K562 (cell line): Measurements from ENCODE around the gene SCPEP1. TPM values are rescaled to one million over a fixed set of nuclear protein-coding genes. Genes with fewer than 3 reads are reported as not detected.

ENCODE experiments used
- CC2D1A ChIP-seq: fragments of 450-650 bp; IDR thresholded peaks from 2 replicates; pipeline ENCODE4 v1.6.1; 2017; ENCODE audit warnings: mild to moderate bottlenecking
- CHD4 ChIP-seq: fragments of 200-600 bp; sonication (generic); IDR thresholded peaks from 3 replicates; pipeline ENCODE4 v1.6.1; 2012; ENCODE audit warnings: low read depth, mild to moderate bottlenecking, mixed read lengths, low read length, inconsistent platforms; ENCODE audit not compliant: insufficient read depth, insufficient replicate concordance, poor library complexity, severe bottlenecking
- CTBP1 ChIP-seq: fragments of 450-650 bp; IDR thresholded peaks from 2 replicates; pipeline ENCODE4 v1.6.1; 2016; ENCODE audit warnings: borderline replicate concordance
- FOXK2 ChIP-seq, 2 experiments: fragments of 450-650 bp; IDR thresholded peaks in 1 of 2; conservative IDR thresholded peaks in 1 of 2; 2 replicates each; pipeline ENCODE4 v1.6.1; 2016; ENCODE audit warnings: low read depth in 2 of 2, mild to moderate bottlenecking in 1 of 2
- KLF10 ChIP-seq: fragments of 250-450 bp; sonication (Bioruptor Pico); IDR thresholded peaks from 2 replicates; pipeline ENCODE4 v1.6.1; 2021; ENCODE audit warnings: matching md5 sums
- KLF13 ChIP-seq: fragments of 450-650 bp; IDR thresholded peaks from 2 replicates; pipeline ENCODE4 v1.6.1; 2016; ENCODE audit warnings: missing genetic modification characterization, low read depth, mild to moderate bottlenecking, missing compliant biosample characterization, moderate library complexity, borderline replicate concordance
- MAZ ChIP-seq, 2 experiments: fragments of 450-650 bp in 1 of 2; sonication (generic) in 1 of 2; formaldehyde crosslinking; IDR thresholded peaks in 1 of 2; conservative IDR thresholded peaks in 1 of 2; 2 replicates each; pipeline versions ENCODE4 v1.4.0 to v1.5.0; 2020; ENCODE audit warnings: mild to moderate bottlenecking in 1 of 2, missing genetic modification reagents in 1 of 2
- POLR2AphosphoS5 ChIP-seq: IDR thresholded peaks from 2 replicates; pipeline ENCODE4 v1.6.1; 2011; ENCODE audit warnings: mild to moderate bottlenecking, low read depth, low read length, moderate library complexity; ENCODE audit not compliant: control insufficient read depth, insufficient read depth
- RFX5 ChIP-seq: IDR thresholded peaks from 2 replicates; pipeline ENCODE4 v1.6.1; 2011; ENCODE audit warnings: low read depth, mild to moderate bottlenecking, improper control_type of control experiment, low read length
- RHOXF2B ChIP-seq: fragments of 250-450 bp; sonication (Bioruptor Pico); conservative IDR thresholded peaks from 2 replicates; pipeline ENCODE4 v1.5.1; 2021
- SMAD2 ChIP-seq: fragments of 150-350 bp; IDR thresholded peaks from 2 replicates; pipeline ENCODE4 v1.6.1; 2014; ENCODE audit warnings: low read depth, mild to moderate bottlenecking, low read length
- SMARCA4 ChIP-seq: fragments of 450-650 bp; IDR thresholded peaks from 2 replicates; pipeline ENCODE4 v1.6.1; 2016
- SREBF2 ChIP-seq: sonication (generic); formaldehyde crosslinking; IDR thresholded peaks from 2 replicates; pipeline ENCODE4 v1.4.0; 2020; ENCODE audit warnings: mild to moderate bottlenecking, missing genetic modification reagents
- TARDBP ChIP-seq: fragments of 450-650 bp; IDR thresholded peaks from 2 replicates; pipeline ENCODE4 v1.6.1; 2016
- TRIM24 ChIP-seq, 2 experiments: fragments of 450-650 bp; IDR thresholded peaks; 2 replicates each; pipeline ENCODE4 v1.6.1; 2016
- ZNF232 ChIP-seq: sonication (generic); formaldehyde crosslinking; IDR thresholded peaks from 2 replicates; pipeline ENCODE4 v1.8.0; 2022; ENCODE audit warnings: mild to moderate bottlenecking, missing genetic modification reagents
- ZNF778 ChIP-seq: fragments of 450-650 bp; formaldehyde crosslinking; IDR thresholded peaks from 2 replicates; pipeline ENCODE4 v1.4.0; 2020; ENCODE audit warnings: mild to moderate bottlenecking, moderate library complexity
- ZNF830 ChIP-seq: fragments of 250-450 bp; sonication (Bioruptor Pico); IDR thresholded peaks from 2 replicates; pipeline ENCODE4 v1.5.0; 2021; ENCODE audit warnings: mild to moderate bottlenecking
- polyA plus RNA-seq, 8 experiments: library from polyadenylated mRNA; depleted of rRNA in 4 of 8; stranded (reverse) in 5 of 8; unstranded in 3 of 8; fragments of >200 nt; fragmentation: Nextera tagmentation in 2 of 8; fragmentation: Illumina TruSeq in 1 of 8; extraction: Ambion mirVana in 2 of 8; extraction: Trizol in 1 of 8; gene quantifications; 2 replicates each; pipeline versions ENCODE4 v1.2.1 to v1.2.3, GENCODE V29; 2011 to 2014; ENCODE audit warnings: inconsistent platforms in 1 of 8, missing spikeins in 1 of 8
- total RNA-seq, 7 experiments: library from RNA; depleted of rRNA in 6 of 7; stranded (reverse); fragments of >200 nt in 6 of 7; fragmentation: Illumina TruSeq in 2 of 7; extraction: Trizol in 2 of 7; gene quantifications; 2 replicates each; pipeline versions ENCODE4 v1.2.1 to v1.2.3, GENCODE V29; 2011 to 2021; ENCODE audit warnings: low replicate concordance in 1 of 7
- TF ChIP-seq, protein P1 (sequence below): sonication (generic); formaldehyde crosslinking; IDR thresholded peaks from 2 replicates; pipeline ENCODE4 v1.8.0; 2022; ENCODE audit warnings: missing genetic modification reagents, mild to moderate bottlenecking, borderline replicate concordance
- TF ChIP-seq, protein P2 (sequence below): sonication (generic); formaldehyde crosslinking; IDR thresholded peaks from 2 replicates; pipeline ENCODE4 v1.5.0; 2020; ENCODE audit warnings: missing genetic modification reagents
- TF ChIP-seq, protein P3 (sequence below), 2 experiments: fragments of 450-650 bp; IDR thresholded peaks; 2 replicates each; pipeline ENCODE4 v1.6.1; 2016
- TF ChIP-seq, protein P4 (sequence below): fragments of 250-450 bp; sonication (Bioruptor Pico); IDR thresholded peaks from 2 replicates; pipeline ENCODE4 v1.8.0; 2022; ENCODE audit warnings: moderate library complexity, mild to moderate bottlenecking, inconsistent platforms
- TF ChIP-seq, protein P5 (sequence below), 2 experiments: fragments of 250-450 bp in 1 of 2; fragments of 450-650 bp in 1 of 2; sonication (Bioruptor Pico) in 1 of 2; IDR thresholded peaks; 2 replicates each; pipeline versions ENCODE4 v1.6.1 to v1.8.0; 2016 to 2021; ENCODE audit warnings: mild to moderate bottlenecking in 2 of 2, moderate library complexity in 2 of 2, missing compliant biosample characterization in 1 of 2, missing genetic modification characterization in 1 of 2

Gene SCPEP1
- total and polyA plus RNA-seq, 9 of the 15 experiments (the other 6 are each of a cell fraction or from before 2014, with no cell fraction given): 5.1 to 14.8 (median 7.2) TPM

DNA sequence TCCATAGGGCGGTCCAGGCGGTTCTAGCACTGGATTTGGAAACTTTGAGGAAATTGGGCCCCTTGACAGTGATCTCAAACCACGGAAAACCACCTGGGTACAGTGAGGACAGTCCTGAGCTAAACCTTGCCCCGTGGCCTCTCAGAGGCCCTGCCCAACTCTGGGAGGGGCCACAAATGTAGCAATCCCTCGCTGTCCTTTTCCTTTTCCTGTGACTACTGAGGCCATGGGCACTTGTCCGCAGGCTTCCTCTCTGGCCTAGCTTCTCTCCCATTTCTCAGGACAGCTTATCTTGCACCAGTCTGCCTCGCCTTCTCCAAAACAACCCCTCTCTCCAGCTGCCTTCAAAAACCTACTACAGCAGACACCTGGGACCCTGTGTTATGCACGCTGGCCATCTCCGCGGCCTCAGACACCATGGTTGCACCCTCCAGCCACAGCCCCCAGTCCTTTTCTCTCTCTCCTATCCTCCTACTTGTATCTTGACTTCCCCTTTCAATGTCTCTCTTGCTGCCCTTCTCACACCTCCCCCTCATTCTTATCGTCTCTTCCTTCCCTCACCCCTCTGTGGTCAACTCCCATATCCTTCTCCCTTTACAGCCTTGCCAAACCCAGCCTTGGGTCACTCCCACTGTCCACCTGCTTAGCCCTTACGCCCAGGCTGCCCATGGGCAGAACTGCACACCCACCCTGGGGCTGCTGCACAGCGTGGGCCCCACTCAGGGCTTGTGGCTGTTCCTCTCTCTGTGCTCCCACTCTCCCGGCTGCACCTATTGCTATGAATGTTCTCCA, 7.6 kb downstream of the SCPEP1 start (continued):
- TF ChIP-seq CHD4 (peak; percentile 32), SMAD2 (no peak), POLR2AphosphoS5 (peak; percentile 42; the same call in 1 of the 2 replicates), MAZ (CRISPR knock-in tag; conservative IDR thresholded peaks at IDR 0.05 in 1 of 2, IDR thresholded peaks at IDR 0.05 in 1 of 2) (peak; percentile 75 to 83; a peak in 3 of 4 replicates), RFX5 (no peak), ZNF778 (no peak), RHOXF2B (CRISPR knock-in tag) (no peak), KLF13 (tag) (no peak), KLF10 (no peak), SMARCA4 (peak; percentile 97), FOXK2 (conservative IDR thresholded peaks at IDR 0.05 in 1 of 2, IDR thresholded peaks at IDR 0.05 in 1 of 2; ENCODE audit: low read depth in 2 of 2) (peak; percentile 59 to 66; a peak in 2 of 4 replicates), CTBP1 (peak; percentile 91), ZNF830 (CRISPR knock-in tag) (no peak), CC2D1A (peak; percentile 35; the same call in 1 of the 2 replicates), ZNF232 (CRISPR knock-in tag) (no peak), TRIM24 (IDR thresholded peaks at IDR 0.05) (peak; percentile 70 to 88), TARDBP (no peak), SREBF2 (CRISPR knock-in tag) (no peak)
- TF ChIP-seq, protein P1, sequence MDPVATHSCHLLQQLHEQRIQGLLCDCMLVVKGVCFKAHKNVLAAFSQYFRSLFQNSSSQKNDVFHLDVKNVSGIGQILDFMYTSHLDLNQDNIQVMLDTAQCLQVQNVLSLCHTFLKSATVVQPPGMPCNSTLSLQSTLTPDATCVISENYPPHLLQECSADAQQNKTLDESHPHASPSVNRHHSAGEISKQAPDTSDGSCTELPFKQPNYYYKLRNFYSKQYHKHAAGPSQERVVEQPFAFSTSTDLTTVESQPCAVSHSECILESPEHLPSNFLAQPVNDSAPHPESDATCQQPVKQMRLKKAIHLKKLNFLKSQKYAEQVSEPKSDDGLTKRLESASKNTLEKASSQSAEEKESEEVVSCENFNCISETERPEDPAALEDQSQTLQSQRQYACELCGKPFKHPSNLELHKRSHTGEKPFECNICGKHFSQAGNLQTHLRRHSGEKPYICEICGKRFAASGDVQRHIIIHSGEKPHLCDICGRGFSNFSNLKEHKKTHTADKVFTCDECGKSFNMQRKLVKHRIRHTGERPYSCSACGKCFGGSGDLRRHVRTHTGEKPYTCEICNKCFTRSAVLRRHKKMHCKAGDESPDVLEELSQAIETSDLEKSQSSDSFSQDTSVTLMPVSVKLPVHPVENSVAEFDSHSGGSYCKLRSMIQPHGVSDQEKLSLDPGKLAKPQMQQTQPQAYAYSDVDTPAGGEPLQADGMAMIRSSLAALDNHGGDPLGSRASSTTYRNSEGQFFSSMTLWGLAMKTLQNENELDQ (CRISPR knock-in tag): no peak
- TF ChIP-seq, protein P2, sequence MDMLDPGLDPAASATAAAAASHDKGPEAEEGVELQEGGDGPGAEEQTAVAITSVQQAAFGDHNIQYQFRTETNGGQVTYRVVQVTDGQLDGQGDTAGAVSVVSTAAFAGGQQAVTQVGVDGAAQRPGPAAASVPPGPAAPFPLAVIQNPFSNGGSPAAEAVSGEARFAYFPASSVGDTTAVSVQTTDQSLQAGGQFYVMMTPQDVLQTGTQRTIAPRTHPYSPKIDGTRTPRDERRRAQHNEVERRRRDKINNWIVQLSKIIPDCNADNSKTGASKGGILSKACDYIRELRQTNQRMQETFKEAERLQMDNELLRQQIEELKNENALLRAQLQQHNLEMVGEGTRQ (CRISPR knock-in tag): no peak
- TF ChIP-seq, protein P3, sequence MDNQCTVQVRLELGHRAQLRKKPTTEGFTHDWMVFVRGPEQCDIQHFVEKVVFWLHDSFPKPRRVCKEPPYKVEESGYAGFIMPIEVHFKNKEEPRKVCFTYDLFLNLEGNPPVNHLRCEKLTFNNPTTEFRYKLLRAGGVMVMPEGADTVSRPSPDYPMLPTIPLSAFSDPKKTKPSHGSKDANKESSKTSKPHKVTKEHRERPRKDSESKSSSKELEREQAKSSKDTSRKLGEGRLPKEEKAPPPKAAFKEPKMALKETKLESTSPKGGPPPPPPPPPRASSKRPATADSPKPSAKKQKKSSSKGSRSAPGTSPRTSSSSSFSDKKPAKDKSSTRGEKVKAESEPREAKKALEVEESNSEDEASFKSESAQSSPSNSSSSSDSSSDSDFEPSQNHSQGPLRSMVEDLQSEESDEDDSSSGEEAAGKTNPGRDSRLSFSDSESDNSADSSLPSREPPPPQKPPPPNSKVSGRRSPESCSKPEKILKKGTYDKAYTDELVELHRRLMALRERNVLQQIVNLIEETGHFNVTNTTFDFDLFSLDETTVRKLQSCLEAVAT (IDR thresholded peaks at IDR 0.05): peak; percentile 34 to 96; a peak in 3 of 4 replicates
- TF ChIP-seq, protein P4, sequence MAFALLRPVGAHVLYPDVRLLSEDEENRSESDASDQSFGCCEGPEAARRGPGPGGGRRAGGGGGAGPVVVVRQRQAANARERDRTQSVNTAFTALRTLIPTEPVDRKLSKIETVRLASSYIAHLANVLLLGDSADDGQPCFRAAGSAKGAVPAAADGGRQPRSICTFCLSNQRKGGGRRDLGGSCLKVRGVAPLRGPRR (CRISPR knock-in tag): no peak
- TF ChIP-seq, protein P5, sequence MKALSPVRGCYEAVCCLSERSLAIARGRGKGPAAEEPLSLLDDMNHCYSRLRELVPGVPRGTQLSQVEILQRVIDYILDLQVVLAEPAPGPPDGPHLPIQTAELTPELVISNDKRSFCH (CRISPR knock-in tag; IDR thresholded peaks at IDR 0.05): no peak
- TF ChIP-seq, protein P5 (tag; IDR thresholded peaks at IDR 0.05): peak; percentile 86
